Stimulated activated effector memory CD8-positive, alpha-beta T cell treated with anti-CD3 and anti-CD28 coated beads, Interleukin-12 subunit alpha, Interleukin-12 subunit beta, amount 100 ng/mL, for 72 hours (primary cell): Measurements from ENCODE around the gene LPIN2.
A peak's percentile ranks its signal among the peaks of the same experiment; 100 is the strongest.
"Not testable (repeated sequence)": the region's sequence is repeated elsewhere in the genome, so short reads cannot be mapped to it uniquely, and the experiment has no call there.

ENCODE experiments used
- ATAC-seq: fragments of 150-1000 bp; cut with Tn5 transposase; 2 replicates; pipeline ENCODE4 v1.10.0; 2021
- DNase-seq, 2 donors: peaks; one replicate each; pipeline ENCODE4 v3.0.0; 2021 to 2022; ENCODE audit warnings: low spot score in 2 of 2
- H3K27ac Mint-ChIP-seq: one replicate; pipeline ENCODE4 v1.8.0; 2022; ENCODE audit warnings: mild to moderate bottlenecking, mixed read lengths
- H3K36me3 Mint-ChIP-seq: one replicate; pipeline ENCODE4 v1.8.0; 2022; ENCODE audit warnings: mild to moderate bottlenecking, mixed read lengths
- H3K4me1 Mint-ChIP-seq: one replicate; pipeline ENCODE4 v1.8.0; 2022; ENCODE audit warnings: mixed read lengths
- H3K4me3 Mint-ChIP-seq: one replicate; pipeline ENCODE4 v1.8.0; 2022; ENCODE audit warnings: mild to moderate bottlenecking, mixed read lengths
- H3K9me3 Mint-ChIP-seq: one replicate; pipeline ENCODE4 v1.8.0; 2022; ENCODE audit warnings: mixed read lengths

LPIN2 gene

DNA sequence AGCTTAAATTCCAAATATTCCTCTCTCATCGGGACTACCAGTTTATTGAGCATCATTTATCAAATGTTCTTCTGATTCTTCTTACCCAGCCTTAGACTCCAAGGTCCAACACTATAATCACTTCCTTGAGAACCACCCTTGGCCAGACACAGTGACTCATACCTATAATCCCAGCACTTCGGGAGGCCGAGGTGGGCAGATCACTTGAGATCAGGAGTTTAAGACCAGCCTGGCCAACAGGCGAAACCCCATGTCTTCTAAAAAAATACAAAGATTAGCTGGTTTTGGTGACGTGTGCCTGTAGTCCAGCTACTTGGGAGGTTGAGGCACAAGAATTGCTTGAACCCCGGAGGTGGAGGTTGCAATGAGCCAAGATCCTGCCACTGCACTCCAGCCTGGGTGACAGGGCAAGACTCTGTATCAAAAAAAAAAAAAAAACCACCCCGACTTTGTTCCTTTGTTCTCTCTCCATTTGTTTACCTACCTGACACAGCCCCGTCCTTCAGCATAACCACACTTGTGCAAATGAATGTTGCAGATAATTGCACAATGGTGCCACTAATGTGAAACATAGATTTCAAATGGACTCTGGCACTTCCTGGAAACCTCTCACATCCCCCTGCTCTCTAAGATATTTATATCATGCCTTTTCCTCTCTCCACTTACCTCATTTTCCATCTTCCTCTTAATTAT lies 38.9 kb upstream of the LPIN2 start:
- ATAC-seq (no peak), DNase-seq (no peak)
- H3K27ac Mint-ChIP-seq, result peak overlapping the region; percentile 24
- H3K9me3 Mint-ChIP-seq, result peaks cover 5% of the 10 kb centered on the region
- peaks cover 9% of the 10 kb centered on the region for H3K4me1 Mint-ChIP-seq
- no peak overlapping the region for H3K4me3 Mint-ChIP-seq
- no peaks in the 10 kb centered on the region for H3K36me3 Mint-ChIP-seq

DNA sequence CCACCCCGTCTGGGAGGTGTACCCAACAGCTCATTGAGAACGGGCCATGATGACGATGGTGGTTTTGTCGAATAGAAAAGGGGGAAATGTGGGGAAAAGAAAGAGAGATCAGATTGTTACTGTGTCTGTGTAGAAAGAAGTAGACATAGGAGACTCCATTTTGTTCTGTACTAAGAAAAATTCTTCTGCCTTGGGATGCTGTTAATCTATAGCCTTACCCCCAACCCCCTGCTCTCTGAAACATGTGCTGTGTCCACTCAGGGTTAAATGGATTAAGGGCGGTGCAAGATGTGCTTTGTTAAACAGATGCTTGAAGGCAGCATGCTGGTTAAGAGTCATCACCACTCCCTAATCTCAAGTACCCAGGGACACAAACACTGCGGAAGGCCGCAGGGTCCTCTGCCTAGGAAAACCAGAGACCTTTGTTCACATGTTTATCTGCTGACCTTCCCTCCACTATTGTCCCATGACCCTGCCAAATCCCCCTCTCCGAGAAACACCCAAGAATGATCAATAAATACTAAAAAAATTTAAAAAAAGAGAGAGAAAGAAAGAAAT lies 37.0 kb upstream of the LPIN2 start:
- H3K27ac Mint-ChIP-seq, H3K4me3 Mint-ChIP-seq, H3K9me3 Mint-ChIP-seq, DNase-seq, H3K36me3 Mint-ChIP-seq, ATAC-seq: not testable (repeated sequence)
- peaks cover 19% of the 10 kb centered on the region for H3K4me1 Mint-ChIP-seq

GRCh38 chr18:3048820-3049349 lies 35.9 kb upstream of the LPIN2 start:
- ATAC-seq (no peak), DNase-seq (no peak)
- Mint-ChIP-seq H3K4me3 (no peak overlapping the region), H3K27ac (no peak overlapping the region), H3K36me3 (no peaks in the 10 kb centered on the region), H3K4me1 (peaks cover 19% of the 10 kb centered on the region), H3K9me3 (peaks cover 5% of the 10 kb centered on the region)

GRCh38 chr18:3048121-3048520 lies 35.2 kb upstream of the LPIN2 start:
- Mint-ChIP-seq H3K36me3 (no peaks in the 10 kb centered on the region), H3K4me3 (no peak overlapping the region), H3K27ac (no peak overlapping the region), H3K9me3 (no peaks in the 10 kb centered on the region), H3K4me1 (peaks cover 19% of the 10 kb centered on the region)
- ATAC-seq (no peak), DNase-seq (no peak)

DNA sequence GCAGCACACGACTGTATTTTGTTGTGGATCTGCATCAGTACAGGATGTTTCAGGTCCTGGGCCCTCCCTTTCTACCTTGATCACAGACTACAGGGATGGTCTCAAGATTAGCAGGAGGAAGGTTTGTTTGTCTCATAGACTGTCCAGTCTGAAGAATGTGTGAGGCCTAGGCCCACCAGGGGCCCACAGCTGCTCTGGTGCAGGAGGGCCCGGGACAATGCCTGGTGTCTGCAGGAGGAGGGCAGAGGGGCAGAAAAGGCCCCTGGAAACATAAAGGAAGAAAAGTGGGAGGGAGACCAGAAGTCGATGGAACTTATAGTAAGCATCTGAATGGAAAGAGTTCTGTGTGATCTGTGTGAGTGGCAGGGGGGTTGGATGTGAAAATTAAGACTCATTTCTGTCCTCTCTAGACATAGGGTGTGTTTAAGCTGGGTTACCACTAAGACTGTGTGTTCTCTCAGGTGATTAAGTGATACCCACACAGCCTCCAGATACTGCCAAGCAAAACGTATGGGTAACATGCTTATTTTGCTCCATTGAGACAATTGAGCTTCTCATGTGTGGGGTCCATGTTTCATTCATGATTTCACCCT lies 33.4 kb upstream of the LPIN2 start:
- no peak overlapping the region for H3K27ac Mint-ChIP-seq
- DNase-seq, result no peak
- no peaks in the 10 kb centered on the region for H3K9me3 Mint-ChIP-seq
- peak overlapping the region; percentile 26 for H3K4me3 Mint-ChIP-seq
- ATAC-seq, result peak; percentile 100
- H3K4me1 Mint-ChIP-seq, result peaks cover 11% of the 10 kb centered on the region
- no peaks in the 10 kb centered on the region for H3K36me3 Mint-ChIP-seq

DNA sequence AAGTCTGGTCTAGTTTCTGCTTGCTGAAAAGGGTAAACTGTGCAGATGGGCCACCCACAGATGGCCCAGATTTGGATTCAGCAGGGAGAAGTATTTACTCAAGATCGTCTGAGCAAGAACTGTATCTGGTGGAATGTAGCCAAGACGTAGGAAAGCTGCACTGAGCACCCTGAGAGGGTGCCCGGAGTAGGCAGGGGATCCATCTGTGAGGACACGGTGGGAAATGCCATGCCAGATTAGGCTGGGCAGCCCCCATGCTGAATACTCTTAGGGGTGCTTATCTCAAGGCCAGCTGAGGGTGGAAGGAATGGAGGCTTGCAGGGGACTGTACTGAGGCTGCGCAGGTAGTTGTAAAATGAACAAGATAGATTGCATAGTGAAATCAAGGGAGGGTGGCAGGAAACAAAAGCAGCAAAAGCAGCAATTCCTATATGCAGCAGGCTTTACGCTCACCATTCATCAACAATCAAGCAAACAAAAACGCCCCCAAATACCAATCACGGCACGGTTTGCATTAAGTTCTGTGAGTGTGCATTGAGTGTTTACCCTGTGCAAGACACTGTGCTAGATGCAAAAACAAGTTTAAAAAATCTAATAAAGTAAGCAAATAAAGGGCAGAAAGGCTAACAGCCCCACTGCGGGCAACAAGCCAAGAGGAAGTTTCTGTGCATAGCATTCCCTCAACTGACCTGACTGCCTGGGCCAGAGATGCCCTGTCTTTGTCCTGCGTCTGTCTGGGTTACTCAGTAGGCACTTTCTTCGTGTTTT lies 32.2 kb upstream of the LPIN2 start:
- no peaks in the 10 kb centered on the region for H3K9me3 Mint-ChIP-seq
- no peak overlapping the region for H3K4me3 Mint-ChIP-seq
- peaks cover 14% of the 10 kb centered on the region for H3K4me1 Mint-ChIP-seq
- H3K36me3 Mint-ChIP-seq, result no peaks in the 10 kb centered on the region
- ATAC-seq (no peak), DNase-seq (no peak)
- no peak overlapping the region for H3K27ac Mint-ChIP-seq

GRCh38 chr18:3042379-3042778 lies 29.4 kb upstream of the LPIN2 start:
- Mint-ChIP-seq H3K27ac (peak overlapping the region; percentile 19), H3K4me3 (no peak overlapping the region), H3K9me3 (no peaks in the 10 kb centered on the region), H3K36me3 (no peaks in the 10 kb centered on the region), H3K4me1 (peaks cover 17% of the 10 kb centered on the region)
- DNase-seq, result no peak
- no peak for ATAC-seq

GRCh38 chr18:3041843-3042242 lies 28.9 kb upstream of the LPIN2 start:
- no peaks in the 10 kb centered on the region for H3K36me3 Mint-ChIP-seq
- H3K27ac Mint-ChIP-seq, result peak overlapping the region; percentile 19
- no peak for DNase-seq
- H3K9me3 Mint-ChIP-seq, result no peaks in the 10 kb centered on the region
- peaks cover 16% of the 10 kb centered on the region for H3K4me1 Mint-ChIP-seq
- no peak overlapping the region for H3K4me3 Mint-ChIP-seq
- ATAC-seq, result no peak

- no peaks in the 10 kb centered on the region for H3K36me3 Mint-ChIP-seq
- DNase-seq, result no peak
Observed at GRCh38 chr18:3040881-3041280, 27.9 kb upstream of the LPIN2 start.

GRCh38 chr18:3040173-3040572 lies 27.2 kb upstream of the LPIN2 start:
- Mint-ChIP-seq H3K36me3 (no peaks in the 10 kb centered on the region), H3K9me3 (no peaks in the 10 kb centered on the region), H3K4me1 (peaks cover 6% of the 10 kb centered on the region), H3K27ac (no peak overlapping the region), H3K4me3 (no peak overlapping the region)
- ATAC-seq, result peak; percentile 68
- no peak for DNase-seq

More at GRCh38 chr18:3040881-3041280, 27.9 kb upstream of the LPIN2 start:
- H3K27ac Mint-ChIP-seq, result no peak overlapping the region
- no peak for ATAC-seq
- no peak overlapping the region for H3K4me3 Mint-ChIP-seq
- no peaks in the 10 kb centered on the region for H3K9me3 Mint-ChIP-seq
- H3K4me1 Mint-ChIP-seq, result peaks cover 7% of the 10 kb centered on the region

DNA sequence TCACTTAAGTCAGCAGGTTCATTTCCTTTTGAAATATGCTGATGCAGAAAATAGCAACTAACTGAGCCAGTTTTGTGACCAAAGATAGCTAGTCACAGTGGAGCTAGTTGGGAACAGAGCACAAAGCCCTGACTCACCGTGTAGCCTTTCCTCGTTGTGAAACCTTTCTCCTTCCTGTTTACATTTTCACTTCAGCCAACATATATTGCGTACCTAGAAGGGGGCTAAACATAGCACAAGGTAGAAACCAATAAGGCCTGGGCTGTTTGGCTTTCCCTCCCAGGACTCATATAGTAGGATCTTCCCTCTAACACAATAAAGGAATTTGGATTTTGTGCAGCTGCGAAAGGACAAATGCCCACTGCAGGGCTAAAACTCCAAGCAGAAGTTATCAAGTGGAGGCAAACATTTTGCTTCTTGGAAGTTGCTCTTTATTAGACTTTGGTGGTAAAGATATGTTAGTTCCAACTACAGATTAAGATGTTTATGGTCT lies 24.5 kb upstream of the LPIN2 start:
- Mint-ChIP-seq H3K4me1 (peaks cover 6% of the 10 kb centered on the region), H3K9me3 (no peaks in the 10 kb centered on the region), H3K36me3 (no peaks in the 10 kb centered on the region), H3K27ac (no peak overlapping the region), H3K4me3 (no peak overlapping the region)
- ATAC-seq, result peak; percentile 98
- DNase-seq, result no peak

DNA sequence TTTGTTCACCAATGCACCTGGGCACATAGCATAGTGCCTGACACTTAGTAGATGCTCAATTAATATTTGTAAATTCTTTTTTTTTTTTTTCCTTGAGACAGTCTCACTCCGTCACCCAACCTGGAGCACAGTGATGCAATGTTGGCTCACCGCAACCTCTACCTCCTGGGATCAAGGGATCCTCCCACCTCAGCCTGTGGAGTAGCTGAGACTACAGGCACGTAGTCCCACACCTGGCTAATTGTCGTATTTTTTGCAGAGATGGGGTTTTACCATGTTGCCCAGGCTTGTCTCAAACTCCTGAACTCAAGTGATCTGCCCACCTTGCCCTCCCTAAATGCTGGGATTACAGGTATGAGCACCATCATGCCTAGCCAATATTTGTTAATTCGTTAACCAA lies 23.2 kb upstream of the LPIN2 start:
- no peak overlapping the region for H3K4me3 Mint-ChIP-seq
- H3K4me1 Mint-ChIP-seq, result peaks cover 6% of the 10 kb centered on the region
- no peaks in the 10 kb centered on the region for H3K36me3 Mint-ChIP-seq
- ATAC-seq (no peak), DNase-seq (no peak)
- peak overlapping the region; percentile 7 for H3K27ac Mint-ChIP-seq
- no peaks in the 10 kb centered on the region for H3K9me3 Mint-ChIP-seq

GRCh38 chr18:3035635-3036034 lies 22.7 kb upstream of the LPIN2 start:
- Mint-ChIP-seq H3K4me1 (peaks cover 6% of the 10 kb centered on the region), H3K9me3 (no peaks in the 10 kb centered on the region), H3K27ac (peak overlapping the region; percentile 32), H3K4me3 (no peak overlapping the region), H3K36me3 (no peaks in the 10 kb centered on the region)
- no peak for ATAC-seq
- DNase-seq, result no peak

DNA sequence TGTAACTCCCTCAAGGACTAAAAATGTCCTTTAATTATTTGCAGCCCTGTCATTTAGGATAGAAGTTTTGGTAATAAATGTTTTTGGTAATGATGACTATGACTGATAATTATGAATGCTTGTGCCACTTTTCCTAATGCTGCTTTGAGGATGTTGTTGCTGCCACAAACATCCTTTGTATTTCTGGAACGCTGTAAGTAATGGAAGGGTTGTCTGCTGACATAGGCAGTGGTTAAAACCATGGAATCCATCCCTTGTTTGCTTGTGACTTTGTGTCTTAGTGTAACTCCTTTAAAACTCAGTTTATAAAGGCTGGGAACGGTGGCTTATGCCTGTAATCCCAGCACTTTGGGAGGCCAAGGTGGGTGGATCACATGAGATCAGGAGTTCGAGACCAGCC lies 19.8 kb upstream of the LPIN2 start:
- Mint-ChIP-seq H3K27ac (no peak overlapping the region), H3K4me1 (no peaks in the 10 kb centered on the region), H3K4me3 (no peak overlapping the region), H3K9me3 (no peaks in the 10 kb centered on the region), H3K36me3 (no peaks in the 10 kb centered on the region)
- DNase-seq (no peak), ATAC-seq (no peak)

DNA sequence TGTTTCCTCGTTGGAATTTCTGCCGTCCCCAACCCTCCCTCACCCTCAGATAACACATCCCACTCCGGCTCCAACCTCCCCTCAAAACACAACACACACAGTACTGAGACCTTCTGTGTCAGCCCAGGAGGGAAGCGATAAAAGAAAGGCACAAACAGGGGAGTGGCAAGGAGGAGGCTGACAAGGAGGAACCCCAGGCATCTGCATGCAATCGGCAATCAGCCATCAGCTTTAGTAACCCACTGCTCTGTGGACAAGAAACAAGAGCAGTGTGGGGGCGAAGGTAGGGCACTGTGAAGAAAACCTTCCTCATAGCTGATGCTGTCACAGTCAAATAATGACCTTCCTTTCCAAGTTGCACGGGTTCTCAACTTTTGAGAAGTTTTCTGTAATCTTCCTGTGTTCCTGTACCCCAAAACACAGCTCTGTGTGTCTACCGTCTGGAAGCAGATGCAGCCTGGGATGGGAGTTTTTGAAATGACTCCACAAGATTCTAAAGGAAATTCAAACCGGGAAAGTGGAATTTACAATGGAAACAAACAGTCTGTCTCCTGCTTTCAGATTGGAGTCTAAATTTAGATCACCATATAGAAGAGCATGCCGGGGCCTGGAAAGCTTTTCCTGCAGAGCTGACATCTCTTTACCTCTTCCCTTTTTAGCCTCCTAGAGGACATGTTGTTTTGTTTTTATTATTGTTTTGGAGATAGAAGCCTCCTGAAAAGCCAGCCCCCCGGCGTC lies 16.4 kb upstream of the LPIN2 start:
- H3K4me1 Mint-ChIP-seq, result no peaks in the 10 kb centered on the region
- no peak for DNase-seq
- no peak overlapping the region for H3K27ac Mint-ChIP-seq
- H3K4me3 Mint-ChIP-seq, result no peak overlapping the region
- no peak for ATAC-seq
- H3K9me3 Mint-ChIP-seq, result no peaks in the 10 kb centered on the region
- no peaks in the 10 kb centered on the region for H3K36me3 Mint-ChIP-seq
